ENCODE measurements around the gene CLPTM1. TPM values are rescaled to one million over a fixed set of nuclear protein-coding genes. Genes with fewer than 3 reads are reported as not detected.

CLPTM1 gene
- total and polyA plus RNA-seq, 2 donors (not counting 1 experiment from before 2014, with no cell fraction given) = 121 to 129 TPM

GRCh38 chr19:44939668-44940067, 15.5 kb upstream of the CLPTM1 start:
- H4K20me1 ChIP-seq (ENCODE audit: control insufficient read depth, insufficient read depth, low read length, poor library complexity, severe bottlenecking) = no peaks in the 10 kb centered on the region
- H3K4me2 ChIP-seq (replicated peaks; ENCODE audit: low read depth, low read length, poor library complexity, severe bottlenecking) = no peak overlapping the region
- H3K27ac Mint-ChIP-seq = no peak overlapping the region
- peaks cover 12% of the 10 kb centered on the region for H3K4me1 Mint-ChIP-seq
- peaks cover 4 to 11% of the 10 kb centered on the region in 2 donors for H3K4me1 ChIP-seq (ENCODE audit: control insufficient read depth in 2 of 2, insufficient read depth in 2 of 2, low read length in 2 of 2)
- WGBS (ENCODE audit: insufficient coverage) = 100% methylated on average over 3 of the region's 5 CpGs
- intact Hi-C loops (cut with micrococcal nuclease) = no loop called here
- TF ChIP-seq CTCF (IDR thresholded peaks at IDR 0.05) = no peak
- no peak for TF ChIP-seq EZH2 (IDR thresholded peaks at IDR 0.05; ENCODE audit: borderline replicate concordance, insufficient read depth, low read depth, low read length, poor library complexity, severe bottlenecking)
- no peak overlapping the region for H3K27ac ChIP-seq (ENCODE audit: low read length in 2 of 2)
- no peak overlapping the region for H3K4me3 ChIP-seq (ENCODE audit: control extremely low read depth in 1 of 5, extremely low read depth in 1 of 5, insufficient read depth in 1 of 5, low read depth in 2 of 5, low read length in 4 of 5)
- no peaks in the 10 kb centered on the region for H3K36me3 ChIP-seq (replicated peaks in 1 of 2; ENCODE audit: control extremely low read depth in 1 of 2, control insufficient read depth in 1 of 2, extremely low read depth in 1 of 2, insufficient read depth in 2 of 2, low read length in 1 of 2)
- no peak overlapping the region for H3K4me3 Mint-ChIP-seq
- POLR2A ChIA-PET = interaction anchor here (0.6 kb wide), 1 partner anchor 178 kb away, joined by 5 read pairs; no protein-coding TSS in a partner anchor
- H3K27me3 ChIP-seq (replicated peaks in 1 of 4; ENCODE audit: control extremely low read depth in 1 of 4, control insufficient read depth in 3 of 4, insufficient read depth in 4 of 4, low read length in 3 of 4) = no peaks in the 10 kb centered on the region
- DNase-seq = no peak
- no peak for ATAC-seq (ENCODE audit: low read depth)
- no peaks in the 10 kb centered on the region for H3K9me3 ChIP-seq (ENCODE audit: control extremely low read depth in 1 of 3, control insufficient read depth in 2 of 3, insufficient read depth in 1 of 3, low read length in 2 of 3)
- CTCF ChIA-PET = no interaction called here
- no peak overlapping the region for H2AFZ ChIP-seq (ENCODE audit: insufficient read depth, low read depth, low read length, poor library complexity, severe bottlenecking)
- H3K79me2 ChIP-seq (ENCODE audit: control insufficient read depth, insufficient read depth, low read length) = no peaks in the 10 kb centered on the region
- no peaks in the 10 kb centered on the region for H3K9me3 Mint-ChIP-seq (ENCODE audit: insufficient read depth)
- H3K27me3 Mint-ChIP-seq = no peaks in the 10 kb centered on the region
- no peak overlapping the region for H3K9ac ChIP-seq (ENCODE audit: low read length)

GRCh38 chr19:44942067-44942571, 13.1 kb upstream of the CLPTM1 start, which contains the start of gene APOC4:
TSS of gene APOC4 (plus strand) at chr19:44942237. CDS start at chr19:44942278, 41 bp downstream.
- intact Hi-C loops (cut with micrococcal nuclease) = no loop called here
- H3K27ac Mint-ChIP-seq = no peak within 1 kb of the TSS
- peaks cover 12% of the 10 kb centered on the region for H3K4me1 Mint-ChIP-seq
- Histone ChIP-seq H3K9me3 (ENCODE audit: control extremely low read depth in 1 of 3, control insufficient read depth in 2 of 3, insufficient read depth in 1 of 3, low read length in 2 of 3) (no peaks in the 10 kb centered on the region), H3K9ac (ENCODE audit: low read length) (no peak within 1 kb of the TSS), H3K79me2 (ENCODE audit: control insufficient read depth, insufficient read depth, low read length) (no peaks in the 10 kb centered on the region), H3K27ac (ENCODE audit: low read length in 2 of 2) (no peak within 1 kb of the TSS), H3K36me3 (replicated peaks in 1 of 2; ENCODE audit: control extremely low read depth in 1 of 2, control insufficient read depth in 1 of 2, extremely low read depth in 1 of 2, insufficient read depth in 2 of 2, low read length in 1 of 2) (no peaks in the 10 kb centered on the region), H2AFZ (ENCODE audit: insufficient read depth, low read depth, low read length, poor library complexity, severe bottlenecking) (no peak within 1 kb of the TSS), H3K27me3 (replicated peaks in 1 of 4; ENCODE audit: control extremely low read depth in 1 of 4, control insufficient read depth in 3 of 4, insufficient read depth in 4 of 4, low read length in 3 of 4) (no peaks in the 10 kb centered on the region), H3K4me2 (replicated peaks; ENCODE audit: low read depth, low read length, poor library complexity, severe bottlenecking) (no peak within 1 kb of the TSS), H4K20me1 (ENCODE audit: control insufficient read depth, insufficient read depth, low read length, poor library complexity, severe bottlenecking) (no peaks in the 10 kb centered on the region), H3K4me3 (ENCODE audit: control extremely low read depth in 1 of 5, extremely low read depth in 1 of 5, insufficient read depth in 1 of 5, low read depth in 2 of 5, low read length in 4 of 5) (no peak within 1 kb of the TSS), H3K4me1 (ENCODE audit: control insufficient read depth in 2 of 2, insufficient read depth in 2 of 2, low read length in 2 of 2) (peaks cover 4 to 11% of the 10 kb centered on the region in 2 donors)
- WGBS (ENCODE audit: insufficient coverage) = 84% methylated on average over 11 of the region's 14 CpGs
- POLR2A ChIA-PET = no interaction called here
- ATAC-seq (ENCODE audit: low read depth) = no peak
- CTCF ChIA-PET = no interaction called here
- TF ChIP-seq CTCF (IDR thresholded peaks at IDR 0.05) = no peak
- no peaks in the 10 kb centered on the region for H3K27me3 Mint-ChIP-seq
- no peaks in the 10 kb centered on the region for H3K9me3 Mint-ChIP-seq (ENCODE audit: insufficient read depth)
- no peak for DNase-seq
- no peak within 1 kb of the TSS for H3K4me3 Mint-ChIP-seq
